ENCODE measurements around the gene ZFAND3. TPM values are rescaled to one million over a fixed set of nuclear protein-coding genes. Genes with fewer than 3 reads are reported as not detected.
A peak's percentile ranks its signal among the peaks of the same experiment; 100 is the strongest.

ZFAND3 gene
- polyA plus RNA-seq, 1 donor from 2014 or later: 19.7 TPM

DNA sequence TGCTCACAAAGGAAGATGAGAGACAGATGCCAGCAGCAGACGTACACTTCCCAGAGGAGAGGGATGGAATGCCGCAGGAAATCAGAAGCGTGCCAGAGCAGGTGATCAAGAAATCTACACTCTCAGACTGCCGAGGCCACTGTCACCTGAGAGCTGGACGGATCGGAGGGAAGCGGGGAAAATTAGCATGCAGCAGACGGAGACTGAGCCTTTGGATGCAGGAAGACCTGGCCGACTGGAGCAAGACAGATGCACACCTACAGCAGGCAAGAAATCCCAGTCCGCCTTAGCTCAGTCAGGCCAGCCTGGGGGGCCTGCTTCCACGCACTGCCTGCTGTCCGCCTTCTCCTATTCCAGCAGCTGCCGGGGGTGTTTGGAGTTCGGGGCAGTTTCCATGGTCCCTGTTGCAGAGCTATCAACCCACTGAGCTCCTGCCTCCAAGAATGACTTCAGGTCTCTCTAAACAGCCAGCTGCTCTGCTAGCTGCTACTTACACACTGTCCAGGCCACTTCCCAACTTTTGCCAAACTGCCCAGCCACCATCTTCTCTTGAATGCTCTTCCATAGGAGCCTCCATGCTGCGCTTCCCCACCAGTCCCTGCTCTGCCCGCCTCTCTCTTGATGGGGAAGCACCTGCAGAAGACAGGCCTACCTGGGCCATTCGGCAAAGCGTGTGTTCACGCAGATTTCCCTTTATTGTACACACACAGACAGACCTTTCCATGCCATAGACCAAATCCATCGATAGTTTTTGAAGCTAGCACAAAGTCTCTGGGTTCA, 368.5 kb downstream of the ZFAND3 start:
- H3K4me2 ChIP-seq (ENCODE audit: low read length): no peak overlapping the region
- H2AFZ ChIP-seq (ENCODE audit: low read depth, low read length): no peak overlapping the region
- H4K20me1 ChIP-seq (ENCODE audit: insufficient read depth): no peaks in the 10 kb centered on the region
- no peaks in the 10 kb centered on the region for H3K27me3 ChIP-seq (ENCODE audit: insufficient read depth, low read depth, low read length)
- no peaks in the 10 kb centered on the region for H3K9me2 ChIP-seq (ENCODE audit: insufficient read depth, low read length)
- H3K36me3 ChIP-seq (ENCODE audit: insufficient read depth, low read length): no peaks in the 10 kb centered on the region
- H3K9ac ChIP-seq (ENCODE audit: low read length): no peak overlapping the region
- H3K79me2 ChIP-seq (replicated peaks; ENCODE audit: insufficient read depth, low read length): no peaks in the 10 kb centered on the region
- peak overlapping the region; percentile 28 for H3K27ac ChIP-seq (ENCODE audit: low read length)
- no peaks in the 10 kb centered on the region for H3K9me3 ChIP-seq (ENCODE audit: low read length)
- no peak overlapping the region for H3K4me3 ChIP-seq (ENCODE audit: low read length)
- TF ChIP-seq, protein P1, sequence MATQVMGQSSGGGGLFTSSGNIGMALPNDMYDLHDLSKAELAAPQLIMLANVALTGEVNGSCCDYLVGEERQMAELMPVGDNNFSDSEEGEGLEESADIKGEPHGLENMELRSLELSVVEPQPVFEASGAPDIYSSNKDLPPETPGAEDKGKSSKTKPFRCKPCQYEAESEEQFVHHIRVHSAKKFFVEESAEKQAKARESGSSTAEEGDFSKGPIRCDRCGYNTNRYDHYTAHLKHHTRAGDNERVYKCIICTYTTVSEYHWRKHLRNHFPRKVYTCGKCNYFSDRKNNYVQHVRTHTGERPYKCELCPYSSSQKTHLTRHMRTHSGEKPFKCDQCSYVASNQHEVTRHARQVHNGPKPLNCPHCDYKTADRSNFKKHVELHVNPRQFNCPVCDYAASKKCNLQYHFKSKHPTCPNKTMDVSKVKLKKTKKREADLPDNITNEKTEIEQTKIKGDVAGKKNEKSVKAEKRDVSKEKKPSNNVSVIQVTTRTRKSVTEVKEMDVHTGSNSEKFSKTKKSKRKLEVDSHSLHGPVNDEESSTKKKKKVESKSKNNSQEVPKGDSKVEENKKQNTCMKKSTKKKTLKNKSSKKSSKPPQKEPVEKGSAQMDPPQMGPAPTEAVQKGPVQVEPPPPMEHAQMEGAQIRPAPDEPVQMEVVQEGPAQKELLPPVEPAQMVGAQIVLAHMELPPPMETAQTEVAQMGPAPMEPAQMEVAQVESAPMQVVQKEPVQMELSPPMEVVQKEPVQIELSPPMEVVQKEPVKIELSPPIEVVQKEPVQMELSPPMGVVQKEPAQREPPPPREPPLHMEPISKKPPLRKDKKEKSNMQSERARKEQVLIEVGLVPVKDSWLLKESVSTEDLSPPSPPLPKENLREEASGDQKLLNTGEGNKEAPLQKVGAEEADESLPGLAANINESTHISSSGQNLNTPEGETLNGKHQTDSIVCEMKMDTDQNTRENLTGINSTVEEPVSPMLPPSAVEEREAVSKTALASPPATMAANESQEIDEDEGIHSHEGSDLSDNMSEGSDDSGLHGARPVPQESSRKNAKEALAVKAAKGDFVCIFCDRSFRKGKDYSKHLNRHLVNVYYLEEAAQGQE (IDR thresholded peaks at IDR 0.05; ENCODE audit: borderline replicate concordance): peak; percentile 72
- no peak for TF ChIP-seq POLR2AphosphoS5 (IDR thresholded peaks at IDR 0.05)
- H3F3A ChIP-seq (ENCODE audit: insufficient read depth, low read length, poor library complexity, severe bottlenecking): no peaks in the 10 kb centered on the region

DNA sequence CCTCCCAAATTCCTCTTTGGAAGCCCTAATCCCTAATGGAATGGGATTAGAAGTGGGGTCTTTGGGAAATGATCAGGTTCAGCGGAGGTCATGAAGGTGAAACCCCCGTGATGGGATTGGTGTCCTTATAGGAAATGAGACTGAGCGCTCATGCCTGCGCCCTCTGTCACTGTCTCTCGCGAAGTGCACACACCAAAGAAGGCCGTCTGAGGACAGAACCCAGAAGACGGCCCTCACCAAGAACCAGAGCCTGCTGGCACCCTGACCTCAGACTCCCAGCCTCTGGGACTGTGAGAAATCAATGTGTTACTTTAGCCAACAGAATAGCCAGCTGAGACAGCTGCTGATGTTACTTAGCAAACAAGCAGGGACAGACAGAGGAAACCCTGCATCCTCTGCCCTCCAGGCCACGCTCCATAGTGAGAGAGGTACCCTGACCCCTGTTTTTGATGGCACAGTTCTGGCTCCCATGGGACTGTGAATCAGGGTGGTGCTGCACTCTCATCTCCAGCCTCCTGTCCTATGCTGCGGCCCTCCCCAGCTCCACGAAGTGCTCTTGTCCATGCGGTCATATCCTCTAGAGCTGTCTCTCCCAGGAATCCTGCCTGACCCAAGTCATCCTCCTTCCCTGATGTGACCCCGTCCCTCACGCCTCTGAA, 369.3 kb downstream of the ZFAND3 start:
- no peaks in the 10 kb centered on the region for H4K20me1 ChIP-seq (ENCODE audit: insufficient read depth)
- H3K27ac ChIP-seq (ENCODE audit: low read length): no peak overlapping the region
- no peak overlapping the region for H3K4me2 ChIP-seq (ENCODE audit: low read length)
- no peaks in the 10 kb centered on the region for H3K79me2 ChIP-seq (replicated peaks; ENCODE audit: insufficient read depth, low read length)
- H3K9me3 ChIP-seq (ENCODE audit: low read length): no peaks in the 10 kb centered on the region
- H2AFZ ChIP-seq (ENCODE audit: low read depth, low read length): no peak overlapping the region
- TF ChIP-seq EP300 (conservative IDR thresholded peaks at IDR 0.05; ENCODE audit: poor library complexity, severe bottlenecking): no peak
- TF ChIP-seq, protein P2, sequence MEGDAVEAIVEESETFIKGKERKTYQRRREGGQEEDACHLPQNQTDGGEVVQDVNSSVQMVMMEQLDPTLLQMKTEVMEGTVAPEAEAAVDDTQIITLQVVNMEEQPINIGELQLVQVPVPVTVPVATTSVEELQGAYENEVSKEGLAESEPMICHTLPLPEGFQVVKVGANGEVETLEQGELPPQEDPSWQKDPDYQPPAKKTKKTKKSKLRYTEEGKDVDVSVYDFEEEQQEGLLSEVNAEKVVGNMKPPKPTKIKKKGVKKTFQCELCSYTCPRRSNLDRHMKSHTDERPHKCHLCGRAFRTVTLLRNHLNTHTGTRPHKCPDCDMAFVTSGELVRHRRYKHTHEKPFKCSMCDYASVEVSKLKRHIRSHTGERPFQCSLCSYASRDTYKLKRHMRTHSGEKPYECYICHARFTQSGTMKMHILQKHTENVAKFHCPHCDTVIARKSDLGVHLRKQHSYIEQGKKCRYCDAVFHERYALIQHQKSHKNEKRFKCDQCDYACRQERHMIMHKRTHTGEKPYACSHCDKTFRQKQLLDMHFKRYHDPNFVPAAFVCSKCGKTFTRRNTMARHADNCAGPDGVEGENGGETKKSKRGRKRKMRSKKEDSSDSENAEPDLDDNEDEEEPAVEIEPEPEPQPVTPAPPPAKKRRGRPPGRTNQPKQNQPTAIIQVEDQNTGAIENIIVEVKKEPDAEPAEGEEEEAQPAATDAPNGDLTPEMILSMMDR (IDR thresholded peaks at IDR 0.05; ENCODE audit: poor library complexity, severe bottlenecking): no peak
- TF ChIP-seq POLR2AphosphoS5 (IDR thresholded peaks at IDR 0.05): no peak
- TF ChIP-seq MXI1 (conservative IDR thresholded peaks at IDR 0.05; ENCODE audit: poor library complexity, severe bottlenecking): no peak
- no peak for TF ChIP-seq SMC3 (conservative IDR thresholded peaks at IDR 0.05; ENCODE audit: poor library complexity)
- TF ChIP-seq EZH2 (IDR thresholded peaks at IDR 0.05; ENCODE audit: borderline replicate concordance, insufficient read depth, low read length, poor library complexity, severe bottlenecking): no peak
- TF ChIP-seq, protein P1 (IDR thresholded peaks at IDR 0.05; ENCODE audit: borderline replicate concordance): no peak
- TF ChIP-seq TAF1 (IDR thresholded peaks at IDR 0.05; ENCODE audit: low read depth): no peak
- no peak for TF ChIP-seq RAD21 (conservative IDR thresholded peaks at IDR 0.05)
- H3F3A ChIP-seq (ENCODE audit: insufficient read depth, low read length, poor library complexity, severe bottlenecking): no peaks in the 10 kb centered on the region
- H3K36me3 ChIP-seq (ENCODE audit: insufficient read depth, low read length): no peaks in the 10 kb centered on the region
- no peaks in the 10 kb centered on the region for H3K9me2 ChIP-seq (ENCODE audit: insufficient read depth, low read length)
- no peak overlapping the region for H3K4me3 ChIP-seq (ENCODE audit: low read length)
- no peaks in the 10 kb centered on the region for H3K27me3 ChIP-seq (ENCODE audit: insufficient read depth, low read depth, low read length)
- H3K9ac ChIP-seq (ENCODE audit: low read length): no peak overlapping the region

Measured in neural cell (in vitro differentiated cells).